GM12865 (cell line): ENCODE results near the gene RPS14.
"Not testable (repeated sequence)": the region's sequence is repeated elsewhere in the genome, so short reads cannot be mapped to it uniquely, and the experiment has no call there.

Experiments
- DNase-seq: peaks from one replicate; pipeline ENCODE4 v3.0.0; 2010; ENCODE audit warnings: low read depth
- H3K4me3 ChIP-seq: 2 replicates; pipeline ENCODE4 v1.5.1; 2011; ENCODE audit warnings: mild to moderate bottlenecking, low read depth, low read length, control low read depth
- CTCF ChIP-seq: IDR thresholded peaks from 2 replicates; pipeline ENCODE4 v1.5.1; 2011; ENCODE audit warnings: low read length, control low read depth, low read depth, inconsistent platforms; ENCODE audit not compliant: insufficient read depth; ENCODE audit errors: missing control alignments

Gene RPS14

GRCh38 chr5:150457121-150457520, 7.6 kb upstream of the RPS14 start:
- no peak overlapping the region for H3K4me3 ChIP-seq
- no peak for TF ChIP-seq CTCF
- DNase-seq = peak; percentile 32

GRCh38 chr5:150454492-150455229, 5.1 kb upstream of the RPS14 start:
- DNase-seq = no peak
- no peak overlapping the region for H3K4me3 ChIP-seq
- no peak for TF ChIP-seq CTCF

GRCh38 chr5:150454027-150454426, 4.5 kb upstream of the RPS14 start:
- not testable (repeated sequence) for DNase-seq, H3K4me3 ChIP-seq

GRCh38 chr5:150452914-150453313, 3.4 kb upstream of the RPS14 start:
- no peak for TF ChIP-seq CTCF
- no peak overlapping the region for H3K4me3 ChIP-seq
- no peak for DNase-seq

- no peak overlapping the region for H3K4me3 ChIP-seq
- DNase-seq = no peak
- no peak for TF ChIP-seq CTCF
Observed at GRCh38 chr5:150451594-150451993, 2.1 kb upstream of the RPS14 start.

- no peak for DNase-seq
- no peak for TF ChIP-seq CTCF
- H3K4me3 ChIP-seq = peak overlapping the region; percentile 58
Observed at GRCh38 chr5:150448952-150449516, 505 bp downstream of the RPS14 start.

GRCh38 chr5:150448334-150448733, 1.2 kb downstream of the RPS14 start:
- DNase-seq = peak; percentile 37
- TF ChIP-seq CTCF = no peak
- H3K4me3 ChIP-seq = peak overlapping the region; percentile 58
